Upper lobe of right lung (tissue), 1 donor: ENCODE data around the gene TAS2R14. TPM values are rescaled to one million over a fixed set of nuclear protein-coding genes. Genes with fewer than 3 reads are reported as not detected.

Experiments
- ATAC-seq: fragments of 200-7000 bp; cut with Tn5 transposase; one replicate; pipeline ENCODE4 v1.9.1; 2020; ENCODE audit warnings: mild to moderate bottlenecking, moderate library complexity
- DNase-seq: peaks from one replicate; pipeline ENCODE4 v3.0.0-alpha.2; 2020
- H3K27ac ChIP-seq: fragments of 200-600 bp; one replicate; pipeline ENCODE4 v1.8.0; 2022
- H3K27me3 ChIP-seq: fragments of 200-600 bp; one replicate; pipeline ENCODE4 v1.8.0; 2022; ENCODE audit warnings: mild to moderate bottlenecking
- H3K36me3 ChIP-seq: fragments of 200-600 bp; one replicate; pipeline ENCODE4 v1.8.0; 2022
- H3K4me1 ChIP-seq: fragments of 200-600 bp; one replicate; pipeline ENCODE4 v1.8.0; 2022
- H3K4me3 ChIP-seq: fragments of 200-600 bp; one replicate; pipeline ENCODE4 v1.8.0; 2022; ENCODE audit warnings: mild to moderate bottlenecking
- H3K9me3 ChIP-seq: fragments of 200-600 bp; one replicate; pipeline ENCODE4 v1.8.0; 2022
- intact Hi-C: fragments of 100-400 bp; cut with DNase I; formaldehyde crosslinking; loops from one replicate; pipeline ENCODE4 v1.11.0; 2022
- total RNA-seq: library from RNA; stranded (reverse); fragmentation: NEBNext Ultra II Directional; extraction: Animal tissue kit (Norgen Biotek cat#: 25700); gene quantifications from one replicate; pipeline ENCODE4 v1.2.1, GENCODE V29; 2021
- TF ChIP-seq, protein P1 (sequence below): fragments of 200-600 bp; IDR thresholded peaks from one replicate; pipeline ENCODE4 v1.8.0; 2022; ENCODE audit warnings: antibody characterized with exemption
- donor health status: DM: no; HTN: yes; CAD: no; lungs with severe emphysema.

Gene TAS2R14
- total RNA-seq, 1 donor from 2014 or later: 2.5 TPM

DNA sequence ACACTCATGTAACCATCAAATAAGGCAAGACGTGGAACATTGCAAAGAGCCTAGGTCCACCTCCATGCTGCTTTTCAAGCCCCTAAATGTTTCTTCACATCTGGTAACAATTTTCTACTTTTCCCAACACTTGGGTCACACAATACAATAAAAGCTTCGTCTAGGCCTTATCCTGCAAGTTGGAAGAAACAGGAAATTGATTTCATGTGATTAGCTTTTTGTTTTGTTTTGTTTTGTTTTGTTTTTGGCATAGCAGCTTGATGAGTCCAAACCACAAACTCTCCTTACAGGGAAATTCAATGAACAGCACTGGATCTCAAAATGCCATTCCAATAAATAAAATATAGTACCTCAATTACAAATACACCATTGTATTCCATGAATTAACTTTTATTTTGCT is 28.3 kb upstream of the TAS2R14 start:
- intact Hi-C loops: no loop called here
- DNase-seq: no peak
- no peak for ATAC-seq
- Histone ChIP-seq H3K27ac (no peak overlapping the region), H3K9me3 (no peaks in the 10 kb centered on the region), H3K4me1 (no peaks in the 10 kb centered on the region), H3K27me3 (no peaks in the 10 kb centered on the region), H3K4me3 (no peak overlapping the region), H3K36me3 (no peaks in the 10 kb centered on the region)
- TF ChIP-seq, protein P1, sequence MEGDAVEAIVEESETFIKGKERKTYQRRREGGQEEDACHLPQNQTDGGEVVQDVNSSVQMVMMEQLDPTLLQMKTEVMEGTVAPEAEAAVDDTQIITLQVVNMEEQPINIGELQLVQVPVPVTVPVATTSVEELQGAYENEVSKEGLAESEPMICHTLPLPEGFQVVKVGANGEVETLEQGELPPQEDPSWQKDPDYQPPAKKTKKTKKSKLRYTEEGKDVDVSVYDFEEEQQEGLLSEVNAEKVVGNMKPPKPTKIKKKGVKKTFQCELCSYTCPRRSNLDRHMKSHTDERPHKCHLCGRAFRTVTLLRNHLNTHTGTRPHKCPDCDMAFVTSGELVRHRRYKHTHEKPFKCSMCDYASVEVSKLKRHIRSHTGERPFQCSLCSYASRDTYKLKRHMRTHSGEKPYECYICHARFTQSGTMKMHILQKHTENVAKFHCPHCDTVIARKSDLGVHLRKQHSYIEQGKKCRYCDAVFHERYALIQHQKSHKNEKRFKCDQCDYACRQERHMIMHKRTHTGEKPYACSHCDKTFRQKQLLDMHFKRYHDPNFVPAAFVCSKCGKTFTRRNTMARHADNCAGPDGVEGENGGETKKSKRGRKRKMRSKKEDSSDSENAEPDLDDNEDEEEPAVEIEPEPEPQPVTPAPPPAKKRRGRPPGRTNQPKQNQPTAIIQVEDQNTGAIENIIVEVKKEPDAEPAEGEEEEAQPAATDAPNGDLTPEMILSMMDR: no peak

DNA sequence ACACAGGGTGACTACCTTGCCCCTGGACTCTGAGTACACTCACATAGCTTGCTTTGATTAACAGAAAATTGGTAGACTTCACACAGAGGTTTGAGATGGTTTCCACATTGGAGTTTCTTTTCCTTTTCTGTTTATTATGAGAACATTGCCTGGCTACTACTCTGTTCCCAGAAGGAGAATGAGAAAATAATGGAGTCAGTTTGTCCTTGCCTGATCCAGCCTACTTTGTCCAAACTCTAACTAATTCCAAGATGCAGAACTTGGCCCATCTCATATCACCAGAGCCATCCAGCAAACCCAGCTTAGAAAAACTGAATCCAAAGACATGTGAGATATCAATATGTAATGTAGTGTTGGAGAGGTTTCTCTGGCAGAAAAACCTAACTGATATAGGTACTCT is 27.3 kb upstream of the TAS2R14 start:
- Histone ChIP-seq H3K9me3 (no peaks in the 10 kb centered on the region), H3K27ac (no peak overlapping the region), H3K36me3 (no peaks in the 10 kb centered on the region), H3K27me3 (no peaks in the 10 kb centered on the region), H3K4me1 (no peaks in the 10 kb centered on the region), H3K4me3 (no peak overlapping the region)
- DNase-seq (no peak), ATAC-seq (no peak)
- intact Hi-C loops: no loop called here
- TF ChIP-seq, protein P1: no peak

DNA sequence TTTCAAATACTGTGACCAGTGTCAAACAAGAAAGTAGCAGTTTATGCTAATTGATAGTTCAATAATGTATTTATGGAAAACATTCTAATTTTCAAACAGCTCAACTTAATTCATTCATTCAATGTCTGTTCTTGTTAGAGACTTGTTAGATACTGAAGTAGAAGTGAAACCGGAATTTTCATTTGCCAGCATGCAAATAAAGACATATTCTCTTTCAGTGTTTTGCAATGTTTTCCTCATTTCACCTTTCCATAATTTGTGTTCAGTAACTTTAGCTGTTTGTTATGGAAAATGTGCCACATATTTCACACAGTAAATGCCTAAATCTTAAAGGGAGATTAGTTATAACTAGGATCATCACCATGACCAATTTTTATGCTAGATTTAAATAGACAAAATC is 26.4 kb upstream of the TAS2R14 start:
- DNase-seq: no peak
- Histone ChIP-seq H3K4me3 (no peak overlapping the region), H3K27me3 (no peaks in the 10 kb centered on the region), H3K27ac (no peak overlapping the region), H3K4me1 (no peaks in the 10 kb centered on the region), H3K36me3 (no peaks in the 10 kb centered on the region), H3K9me3 (no peaks in the 10 kb centered on the region)
- no peak for ATAC-seq
- TF ChIP-seq, protein P1: no peak
- intact Hi-C loops: no loop called here

DNA sequence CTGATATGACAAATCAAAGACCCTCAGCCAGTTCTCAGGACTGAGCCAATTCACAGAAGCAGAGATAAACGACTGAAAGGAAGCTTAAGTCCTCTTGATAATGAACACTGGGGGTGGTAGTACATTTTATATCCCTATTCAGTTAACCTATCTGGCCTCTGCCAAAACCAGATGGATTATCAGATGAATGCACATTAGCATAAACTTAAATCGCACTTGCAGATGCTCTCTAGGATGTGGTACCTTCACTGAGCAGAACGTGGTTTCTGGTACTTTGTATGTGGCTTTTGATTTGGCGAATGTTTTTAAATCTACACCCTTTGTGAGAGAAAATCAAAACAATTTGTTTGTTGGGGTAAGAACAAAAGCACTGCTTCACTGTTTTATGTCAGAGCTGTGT is 21.1 kb upstream of the TAS2R14 start:
- H3K4me3 ChIP-seq: no peak overlapping the region
- intact Hi-C loops: no loop called here

GRCh38 chr12:10959804-10960203 is 20.7 kb upstream of the TAS2R14 start:
- Histone ChIP-seq H3K4me1 (no peaks in the 10 kb centered on the region), H3K36me3 (no peaks in the 10 kb centered on the region), H3K4me3 (no peak overlapping the region), H3K27me3 (no peaks in the 10 kb centered on the region), H3K27ac (no peak overlapping the region), H3K9me3 (no peaks in the 10 kb centered on the region)
- DNase-seq (no peak), ATAC-seq (no peak)
- intact Hi-C loops: no loop called here
- TF ChIP-seq, protein P1: no peak

More for the DNA sequence above, 21.1 kb upstream of the TAS2R14 start:
- Histone ChIP-seq H3K4me1 (no peaks in the 10 kb centered on the region), H3K27ac (no peak overlapping the region), H3K27me3 (no peaks in the 10 kb centered on the region), H3K9me3 (no peaks in the 10 kb centered on the region), H3K36me3 (no peaks in the 10 kb centered on the region)
- ATAC-seq (no peak), DNase-seq (no peak)
- TF ChIP-seq, protein P1: no peak

DNA sequence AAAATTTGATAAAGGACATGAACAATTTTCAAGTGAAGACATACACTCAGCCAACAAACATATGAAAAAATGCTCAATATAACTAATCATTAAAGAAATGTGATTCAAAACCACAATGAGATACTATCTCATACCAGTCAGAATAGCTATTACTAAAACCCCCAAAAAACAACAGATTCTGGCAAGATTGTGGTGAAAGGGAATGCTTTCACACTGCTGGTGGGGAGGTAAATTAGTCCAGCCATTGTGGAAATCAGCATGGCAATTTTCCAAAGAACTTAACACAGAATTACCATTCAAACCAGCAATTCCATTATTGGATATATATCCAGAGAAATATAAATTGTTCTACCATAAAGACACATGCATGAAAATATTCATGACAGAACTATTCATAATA is 18.7 kb upstream of the TAS2R14 start:
- ATAC-seq: no peak
- Histone ChIP-seq H3K9me3 (no peaks in the 10 kb centered on the region), H3K27ac (no peak overlapping the region), H3K4me3 (no peak overlapping the region), H3K27me3 (no peaks in the 10 kb centered on the region), H3K36me3 (no peaks in the 10 kb centered on the region), H3K4me1 (no peaks in the 10 kb centered on the region)
- intact Hi-C loops: no loop called here
- TF ChIP-seq, protein P1: no peak
- DNase-seq: no peak
